Thyroid gland (tissue), 4 donors: ENCODE results near the gene PADI4. TPM values are rescaled to one million over a fixed set of nuclear protein-coding genes. Genes with fewer than 3 reads are reported as not detected.
A peak's percentile ranks its signal among the peaks of the same experiment; 100 is the strongest.
"Not testable (repeated sequence)": the region's sequence is repeated elsewhere in the genome, so short reads cannot be mapped to it uniquely, and the experiment has no call there.

Experiments
- DNase-seq, 2 donors: peaks; one replicate each; pipeline ENCODE4 v3.0.0-alpha.2; 2019
- H3K27ac ChIP-seq, 3 donors: fragments of 200-600 bp; sonication (generic); 1 replicate in 2 of 3; 2 replicates in 1 of 3; pipeline ENCODE4 v1.5.1; 2016 to 2019; ENCODE audit warnings: mild to moderate bottlenecking in 1 of 3, moderate library complexity in 1 of 3
- H3K27me3 ChIP-seq: fragments of 200-600 bp; sonication (generic); one replicate; pipeline ENCODE4 v1.5.1; 2019
- H3K36me3 ChIP-seq, 2 donors: fragments of 200-600 bp; sonication (generic); one replicate each; pipeline ENCODE4 v1.5.1; 2016 to 2019
- H3K4me1 ChIP-seq, 2 donors: fragments of 200-600 bp; sonication (generic); one replicate each; pipeline ENCODE4 v1.5.1; 2017 to 2019
- H3K4me3 ChIP-seq, 3 donors: fragments of 200-600 bp; sonication (generic); replicated peaks in 1 of 3; 1 replicate in 2 of 3; 2 replicates in 1 of 3; pipeline ENCODE4 v1.5.1; 2016; ENCODE audit warnings: mild to moderate bottlenecking in 1 of 3
- H3K9me3 ChIP-seq: fragments of 200-600 bp; sonication (generic); one replicate; pipeline ENCODE4 v1.5.1; 2017
- POLR2A ChIP-seq, 2 donors: fragments of 450-650 bp; IDR thresholded peaks; one replicate each; pipeline ENCODE4 v1.6.1; 2017; ENCODE audit warnings: antibody characterized with exemption in 2 of 2, mild to moderate bottlenecking in 2 of 2, moderate library complexity in 1 of 2
- WGBS, 2 donors: methylation state at CpG; one replicate each; pipeline ENCODE4 v1.1.5; 2017; 5-methylcytosine and 5-hydroxymethylcytosine counted together
- intact Hi-C: fragments of 100-400 bp; cut with DNase I; formaldehyde crosslinking; loops from one replicate; pipeline ENCODE4 v1.15.1; 2023
- microRNA-seq: library from miRNA; unstranded; fragments of <30 nt; microRNA quantifications from one replicate; pipeline ENCODE4, GENCODE V29; 2016
- small RNA-seq: library from RNA; depleted of rRNA; stranded (forward); fragments of <200 nt; gene quantifications from one replicate; pipeline ENCODE3, GENCODE V24; 2016
- total RNA-seq, 4 donors: library from RNA; depleted of rRNA; stranded (reverse); fragments of >200 nt; gene quantifications; one replicate each; pipeline ENCODE4 v1.2.3, GENCODE V29; 2016
- TF ChIP-seq, protein P1 (sequence below), 6 experiments: fragments of 200-600 bp in 3 of 6; fragments of 450-650 bp in 3 of 6; sonication (generic) in 3 of 6; IDR thresholded peaks; one replicate each; pipeline ENCODE4 v1.5.1; 2016 to 2019; ENCODE audit warnings: antibody characterized with exemption in 6 of 6, mild to moderate bottlenecking in 2 of 6, inconsistent platforms in 1 of 6, moderate library complexity in 1 of 6

Gene PADI4
- total RNA-seq, 4 donors from 2014 or later: 0.45 TPM; not detected in 3

DNA sequence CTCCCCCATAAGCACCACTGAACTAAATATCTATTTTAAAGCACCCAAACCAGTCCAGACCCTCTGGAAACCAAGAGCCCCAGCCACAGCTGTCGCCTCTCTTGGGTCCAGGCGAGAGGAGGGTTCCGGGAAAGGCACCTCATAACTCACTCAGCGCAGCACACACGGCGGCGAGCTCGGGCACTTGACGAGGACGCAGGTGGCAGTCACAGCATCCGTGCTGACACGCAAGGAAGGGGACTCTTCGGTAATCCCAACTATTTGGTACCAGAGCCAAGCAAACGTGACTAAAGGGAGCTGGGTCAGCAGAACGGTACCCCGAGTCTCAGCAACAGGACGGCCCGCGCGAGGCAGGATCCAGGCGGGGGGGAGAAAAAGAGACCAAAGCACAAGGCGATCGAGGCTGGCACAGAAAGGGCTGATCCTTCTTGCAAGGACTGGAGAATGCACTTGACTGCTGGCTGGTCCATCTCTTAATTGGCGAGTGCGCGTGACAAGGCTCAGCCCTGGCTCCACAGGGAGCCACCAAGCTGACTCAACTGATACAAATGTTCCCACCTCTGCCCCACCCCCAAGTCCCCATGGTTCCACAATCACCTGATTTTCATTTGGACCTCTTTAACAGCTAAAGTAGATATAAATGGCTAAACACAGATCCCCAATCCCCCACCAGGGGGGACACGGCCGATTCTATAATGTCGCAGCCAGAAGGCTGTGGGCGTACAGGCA is 100.0 kb downstream of the PADI4 start:
- H3K9me3 ChIP-seq, intact Hi-C loops: not testable (repeated sequence)
- WGBS, 2 donors: 93 to 95% methylated on average over 30 of the region's 30 CpGs

DNA sequence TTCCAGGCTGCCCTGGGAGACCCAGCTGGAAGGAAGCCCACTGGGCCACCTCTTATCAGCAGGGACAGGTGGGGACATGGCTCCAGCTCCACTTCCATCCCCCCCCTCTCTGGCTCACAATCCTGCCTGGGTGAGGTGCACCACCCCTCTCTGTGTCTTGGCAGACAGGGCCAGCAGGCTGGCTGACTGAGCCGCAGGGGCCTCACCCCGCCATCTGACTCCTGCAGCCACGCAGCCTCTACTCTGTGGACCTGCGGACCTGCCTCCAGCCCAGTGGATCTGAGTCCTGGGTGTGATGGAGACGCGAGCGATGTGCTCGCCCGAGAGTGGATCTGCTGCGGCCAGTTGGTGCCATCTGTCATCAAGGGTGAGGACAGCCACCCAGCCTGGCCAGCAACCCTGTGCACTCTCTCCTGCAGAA is 101.4 kb downstream of the PADI4 start:
- DNase-seq: no peak
- no peaks in the 10 kb centered on the region for H3K4me1 ChIP-seq
- no peaks in the 10 kb centered on the region for H3K27me3 ChIP-seq
- H3K4me3 ChIP-seq: no peak overlapping the region
- no peaks in the 10 kb centered on the region for H3K9me3 ChIP-seq
- no peak overlapping the region for H3K27ac ChIP-seq
- TF ChIP-seq POLR2A (IDR thresholded peaks at IDR 0.05): no peak
- TF ChIP-seq, protein P1, sequence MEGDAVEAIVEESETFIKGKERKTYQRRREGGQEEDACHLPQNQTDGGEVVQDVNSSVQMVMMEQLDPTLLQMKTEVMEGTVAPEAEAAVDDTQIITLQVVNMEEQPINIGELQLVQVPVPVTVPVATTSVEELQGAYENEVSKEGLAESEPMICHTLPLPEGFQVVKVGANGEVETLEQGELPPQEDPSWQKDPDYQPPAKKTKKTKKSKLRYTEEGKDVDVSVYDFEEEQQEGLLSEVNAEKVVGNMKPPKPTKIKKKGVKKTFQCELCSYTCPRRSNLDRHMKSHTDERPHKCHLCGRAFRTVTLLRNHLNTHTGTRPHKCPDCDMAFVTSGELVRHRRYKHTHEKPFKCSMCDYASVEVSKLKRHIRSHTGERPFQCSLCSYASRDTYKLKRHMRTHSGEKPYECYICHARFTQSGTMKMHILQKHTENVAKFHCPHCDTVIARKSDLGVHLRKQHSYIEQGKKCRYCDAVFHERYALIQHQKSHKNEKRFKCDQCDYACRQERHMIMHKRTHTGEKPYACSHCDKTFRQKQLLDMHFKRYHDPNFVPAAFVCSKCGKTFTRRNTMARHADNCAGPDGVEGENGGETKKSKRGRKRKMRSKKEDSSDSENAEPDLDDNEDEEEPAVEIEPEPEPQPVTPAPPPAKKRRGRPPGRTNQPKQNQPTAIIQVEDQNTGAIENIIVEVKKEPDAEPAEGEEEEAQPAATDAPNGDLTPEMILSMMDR (IDR thresholded peaks at IDR 0.05): no peak
- intact Hi-C loops: no loop called here
- H3K36me3 ChIP-seq: peaks cover 48 to 62% of the 10 kb centered on the region in 2 donors
- WGBS, 2 donors: 96 to 100% methylated on average over 6 to 10 of the region's 10 CpGs

More for the DNA sequence above, 100.0 kb downstream of the PADI4 start:
- H3K27me3 ChIP-seq, H3K4me1 ChIP-seq, H3K4me3 ChIP-seq, DNase-seq, H3K27ac ChIP-seq: not testable (repeated sequence)
- peaks cover 34 to 49% of the 10 kb centered on the region in 2 donors for H3K36me3 ChIP-seq

DNA sequence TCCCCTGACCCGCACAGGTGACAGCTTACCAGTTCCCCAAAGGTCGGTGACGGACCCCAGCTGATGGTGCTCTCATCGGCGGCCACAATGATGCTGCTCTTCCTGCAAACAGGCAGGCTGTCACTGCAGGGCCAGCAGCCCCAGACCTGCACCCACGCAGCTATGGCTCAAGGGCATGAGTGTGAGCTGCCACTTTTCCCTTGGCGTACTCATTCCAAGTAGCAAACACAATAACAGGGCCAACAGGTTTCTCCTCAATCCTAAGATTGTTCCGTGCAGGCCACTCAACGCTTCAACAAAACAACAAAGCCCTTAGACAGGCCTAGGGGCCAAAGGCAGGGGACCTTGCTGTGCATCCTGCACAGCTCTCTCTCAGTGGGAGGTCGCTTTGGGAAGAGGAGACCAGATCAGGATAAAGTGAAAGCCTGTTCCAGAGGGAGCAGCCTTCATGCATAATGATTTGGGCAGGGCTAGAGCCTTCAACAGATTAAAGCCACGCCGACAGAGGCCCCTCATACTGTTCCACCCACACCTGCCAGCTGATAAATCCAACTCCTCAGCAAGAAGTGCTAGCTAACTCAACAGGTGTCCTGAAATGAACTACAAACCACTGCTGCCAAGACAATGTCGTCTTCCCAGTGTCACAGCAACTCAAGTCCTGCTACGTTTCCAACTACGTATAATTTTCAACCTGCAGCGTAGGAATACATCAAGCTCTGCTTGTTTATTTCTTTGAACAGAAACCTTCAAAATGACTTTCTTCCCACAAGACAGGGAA is 104.3 kb downstream of the PADI4 start:
- H3K27ac ChIP-seq: no peak overlapping the region
- intact Hi-C loops: no loop called here
- no peak overlapping the region for H3K4me3 ChIP-seq
- no peaks in the 10 kb centered on the region for H3K4me1 ChIP-seq
- peaks cover 72 to 89% of the 10 kb centered on the region in 2 donors for H3K36me3 ChIP-seq
- TF ChIP-seq, protein P1 (IDR thresholded peaks at IDR 0.05): no peak
- no peak for TF ChIP-seq POLR2A (IDR thresholded peaks at IDR 0.05)
- 56 to 69% methylated on average over 12 to 13 of the region's 16 CpGs for WGBS, 2 donors
- H3K9me3 ChIP-seq: no peaks in the 10 kb centered on the region
- H3K27me3 ChIP-seq: no peaks in the 10 kb centered on the region
- peak; percentile 43 to 72 for DNase-seq

Small RNA genes lying within 50 kb of the gene (microRNA-seq; reads per million reads assigned to microRNA genes)
- not detected for gene MIR3972

Small RNA genes lying within 50 kb of the gene (small RNA-seq; reads per million reads assigned to genes)
- gene MIR3972: not detected

Other genes with a start within 250 kb of the PADI4 start
- gene PADI2, start 188.7 kb upstream of the PADI4 start, total RNA-seq: under 1 TPM; 0.13 to 0.49 (median 0.38) TPM
- not detected for gene PADI1, start 103.1 kb upstream of the PADI4 start, total RNA-seq
- gene PADI3, start 59.1 kb upstream of the PADI4 start, total RNA-seq: not detected
- gene PADI6, start 64.0 kb downstream of the PADI4 start, total RNA-seq: not detected
- 10 to 100 TPM; 20.3 to 35.1 (median 27.7) TPM for gene RCC2, start 131.5 kb downstream of the PADI4 start, total RNA-seq
- gene ARHGEF10L, start 231.5 kb downstream of the PADI4 start, total RNA-seq: 10 to 100 TPM; 32.2 to 64.5 (median 51.4) TPM